GM20000 (cell line): ENCODE results near the gene LITAF.

Experiments used
- DNase-seq: peaks from one replicate; pipeline ENCODE4 v3.0.0; 2012; ENCODE audit warnings: low spot score
- CTCF ChIP-seq: IDR thresholded peaks from 2 replicates; pipeline ENCODE4 v1.5.1; 2012; ENCODE audit warnings: mild to moderate bottlenecking, control low read depth; ENCODE audit errors: extremely low read depth, missing control alignments

Gene LITAF

GRCh38 chr16:11499295-11500089, 87.2 kb downstream of the LITAF start:
- no peak for TF ChIP-seq CTCF
- DNase-seq, result no peak

DNA sequence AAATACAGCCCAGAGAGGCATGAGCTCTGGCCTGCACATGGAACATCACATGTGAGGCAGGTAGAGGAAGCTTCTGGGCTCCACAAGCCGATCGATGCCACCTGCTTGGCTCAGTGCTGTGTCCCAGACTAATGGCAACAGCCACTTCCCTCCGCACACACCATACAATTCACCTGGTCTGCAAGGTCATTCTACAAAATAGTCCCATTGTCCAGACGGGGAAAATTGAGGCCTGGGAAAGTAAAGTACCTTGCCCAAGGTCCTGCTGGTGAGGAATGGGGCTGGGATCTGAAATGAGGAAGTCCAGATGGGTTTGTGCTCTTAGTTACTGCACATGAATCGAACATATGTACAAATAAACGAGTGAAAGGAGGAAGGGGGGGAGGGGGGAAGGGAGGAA, 88.0 kb downstream of the LITAF start:
- DNase-seq, result no peak
- TF ChIP-seq CTCF, result no peak

DNA sequence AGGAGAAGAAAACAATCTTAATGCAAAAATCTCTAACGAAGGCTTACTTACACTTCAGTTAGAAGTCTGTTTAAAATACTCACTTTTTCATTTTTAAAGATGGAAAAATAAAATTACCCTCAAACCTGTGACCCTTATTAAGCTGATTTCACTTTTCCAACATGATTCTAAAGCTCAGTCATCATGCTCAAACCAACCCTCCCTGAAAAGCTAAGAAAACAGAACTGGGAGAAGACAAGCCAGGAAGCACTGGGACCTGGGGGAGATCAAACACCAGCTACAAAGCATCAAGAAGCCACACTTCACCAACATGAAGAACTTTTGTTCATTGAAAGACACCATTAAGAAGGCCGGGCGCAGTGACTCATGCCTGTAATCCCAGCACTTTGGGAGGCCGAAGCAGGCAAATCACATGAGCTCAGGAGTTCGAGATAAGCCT, 88.8 kb downstream of the LITAF start:
- no peak for DNase-seq
- no peak for TF ChIP-seq CTCF
